RWPE1 (cell line): Measurements from ENCODE around the gene GRID1.

Source experiments
- CTCF ChIA-PET: fragments of 350-600 bp; sonication (Branson Sonifier 250); formaldehyde crosslinking; extraction: SDS; loops from one replicate; lab custom pipeline; 2021; lab: Yijun Ruan, JAX
- POLR2A ChIA-PET: fragments of 400-600 bp; formaldehyde crosslinking; extraction: SDS; loops from one replicate; lab custom pipeline; 2020; ENCODE audit warnings: antibody characterized with exemption; ENCODE audit not compliant: low non-redundant PET; lab: Yijun Ruan, JAX
- DNase-seq: peaks from one replicate; pipeline ENCODE4 v3.0.0; 2012; ENCODE audit warnings: low spot score
- H3K27ac ChIP-seq: fragments of 450-650 bp; 2 replicates; pipeline ENCODE4 v1.5.1; 2017
- CTCF ChIP-seq: fragments of 450-650 bp; conservative IDR thresholded peaks from 2 replicates; pipeline ENCODE4 v1.5.1; 2017; ENCODE audit warnings: low read depth, mild to moderate bottlenecking

Gene GRID1

GRCh38 chr10:86345859-86346798 lies 20.5 kb downstream of the GRID1 start:
- peak overlapping the region; percentile 83 for H3K27ac ChIP-seq
- TF ChIP-seq CTCF, result no peak
- ChIA-PET CTCF (interaction anchor here (0.6 to 1.2 kb wide), 6 partner anchors 15 to 853 kb away, joined by 3 to 6 read pairs (median 3); no protein-coding TSS in a partner anchor), POLR2A (no interaction called here)
- peak; percentile 73 for DNase-seq

GRCh38 chr10:86345296-86345858 lies 21.2 kb downstream of the GRID1 start:
- ChIA-PET CTCF (interaction anchor here (0.6 to 1.1 kb wide), 3 partner anchors 22 to 853 kb away, joined by 3 to 5 read pairs (median 3); no protein-coding TSS in a partner anchor), POLR2A (no interaction called here)
- DNase-seq, result no peak
- no peak for TF ChIP-seq CTCF
- H3K27ac ChIP-seq, result peak overlapping the region; percentile 83

- TF ChIP-seq CTCF, result no peak
- CTCF ChIA-PET, result interaction anchor here (0.6 to 1.1 kb wide), 2 partner anchors 23 to 292 kb away, joined by 3 to 5 read pairs; no protein-coding TSS in a partner anchor
These were observed 21.9 kb downstream of the GRID1 start for GRCh38 chr10:86344714-86345161.

GRCh38 chr10:86344281-86344680 lies 22.3 kb downstream of the GRID1 start:
- no peak for TF ChIP-seq CTCF
- H3K27ac ChIP-seq, result peak overlapping the region; percentile 83; the same call in 1 of the 2 replicates
- ChIA-PET POLR2A (no interaction called here), CTCF (no interaction called here)
- no peak for DNase-seq

More at GRCh38 chr10:86344714-86345161, 21.9 kb downstream of the GRID1 start:
- POLR2A ChIA-PET, result no interaction called here
- no peak for DNase-seq
- peak overlapping the region; percentile 83 for H3K27ac ChIP-seq

- no peak overlapping the region for H3K27ac ChIP-seq
- no peak for TF ChIP-seq CTCF
- ChIA-PET POLR2A (no interaction called here), CTCF (no interaction called here)
- DNase-seq, result no peak
These were observed 22.8 kb downstream of the GRID1 start for GRCh38 chr10:86343761-86344160.

GRCh38 chr10:86342111-86342863 lies 24.3 kb downstream of the GRID1 start:
- DNase-seq, result no peak
- ChIA-PET CTCF (no interaction called here), POLR2A (no interaction called here)
- no peak for TF ChIP-seq CTCF
- H3K27ac ChIP-seq, result no peak overlapping the region
